HG03103 (cell line): ENCODE results near the gene DIPK1A.

Source experiments
- ATAC-seq: cut with Tn5 transposase; IDR thresholded peaks from one replicate; pipeline ENCODE4 v1.9.1; 2021; ENCODE audit warnings: low read depth; ENCODE audit not compliant: unreplicated experiment

The DIPK1A gene

DNA sequence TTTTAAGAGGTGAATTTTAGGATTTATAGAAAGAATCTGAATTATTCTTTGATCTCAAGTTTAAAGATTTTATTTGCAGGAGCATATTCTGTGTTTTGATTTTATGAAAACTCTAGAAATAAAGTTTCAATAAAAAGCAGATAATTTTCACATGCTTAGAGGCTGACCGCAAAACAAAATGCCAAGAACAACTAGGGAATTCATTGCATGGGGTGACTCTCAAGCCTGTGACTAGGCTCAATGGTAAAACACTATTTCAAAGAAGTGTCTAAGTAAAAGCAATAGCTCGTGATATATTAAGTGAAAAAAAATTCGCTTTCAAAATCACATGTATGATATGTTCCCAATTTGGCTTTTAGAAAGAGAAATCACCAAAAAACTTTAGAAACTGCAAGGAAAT, 79.9 kb downstream of the DIPK1A start:
- no peak for ATAC-seq

DNA sequence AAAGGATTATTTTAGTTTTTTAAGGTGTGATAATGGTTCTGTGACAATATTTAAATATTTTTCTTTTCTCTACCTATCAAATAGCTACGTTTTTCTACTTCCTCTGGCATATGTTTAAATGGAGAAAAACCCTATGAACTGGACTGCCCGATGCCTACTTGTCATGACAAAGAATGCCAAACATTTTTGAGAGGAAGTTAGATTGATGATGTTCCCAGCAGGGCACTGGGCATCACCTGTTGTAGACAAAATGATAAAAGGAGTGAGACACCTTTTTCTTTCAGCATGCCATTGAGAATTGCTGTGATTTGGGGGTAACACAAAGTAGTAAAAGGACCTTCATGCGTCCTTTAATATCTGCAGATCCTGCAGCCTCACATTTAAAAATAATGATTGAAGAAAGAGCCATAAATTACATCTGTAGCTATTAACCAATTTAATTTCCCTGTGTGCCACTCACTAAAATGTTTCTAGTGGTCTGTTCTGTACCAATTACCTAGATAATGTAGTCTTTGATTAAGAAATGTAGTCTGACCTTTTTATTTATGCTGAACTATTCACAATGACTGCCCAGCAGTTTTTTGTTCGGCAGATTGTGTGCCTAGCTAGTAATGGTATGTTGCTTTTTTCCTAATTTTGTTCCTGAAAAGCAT, 81.8 kb downstream of the DIPK1A start:
- ATAC-seq = no peak

DNA sequence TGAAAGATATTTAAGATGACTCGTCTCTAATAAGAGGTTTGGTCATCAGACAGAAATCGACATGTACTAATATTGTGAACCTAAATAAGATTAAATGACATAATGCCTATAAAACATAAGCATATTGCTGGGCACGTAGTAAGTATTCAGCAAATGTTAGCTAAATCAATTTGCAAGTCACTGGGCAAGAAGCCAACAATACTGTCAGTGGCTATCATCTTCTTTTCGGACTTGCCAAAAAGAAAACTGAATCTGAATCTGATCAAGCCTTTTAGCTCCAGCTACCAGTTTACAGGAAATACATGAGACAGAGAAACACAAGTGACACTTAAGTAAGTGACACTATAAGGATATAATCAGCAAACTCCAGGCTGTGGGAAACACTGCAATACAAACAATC, 83.5 kb downstream of the DIPK1A start:
- no peak for ATAC-seq

DNA sequence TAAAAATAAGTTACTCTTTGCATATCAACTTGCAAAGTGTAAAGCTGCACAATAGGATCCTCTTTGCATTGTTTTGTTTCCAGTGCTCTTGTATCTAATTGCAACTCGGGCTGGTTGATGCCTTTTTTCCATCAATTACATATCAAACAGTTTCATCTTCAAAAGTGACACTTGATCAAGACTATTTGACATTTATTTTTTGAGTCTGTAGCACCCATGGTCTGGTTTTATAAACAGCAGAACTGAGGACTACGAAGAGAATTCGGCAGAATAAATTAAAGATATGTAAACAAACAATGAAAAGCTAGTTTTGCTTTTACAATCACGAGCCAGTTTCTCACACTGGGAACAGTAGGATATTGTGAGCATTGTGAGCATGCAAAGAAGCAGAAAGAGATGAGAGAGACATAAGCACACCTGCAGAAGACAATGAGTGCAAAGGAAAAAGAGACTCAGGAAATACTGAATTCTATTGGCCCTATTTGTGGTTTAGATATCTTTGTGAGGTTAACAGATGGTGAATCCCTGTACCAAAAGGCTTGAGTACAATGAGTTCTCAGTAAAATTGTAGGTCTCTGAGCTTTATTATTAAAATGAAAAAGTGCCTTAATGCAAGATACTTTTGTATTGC, 84.1 kb downstream of the DIPK1A start:
- ATAC-seq = no peak

DNA sequence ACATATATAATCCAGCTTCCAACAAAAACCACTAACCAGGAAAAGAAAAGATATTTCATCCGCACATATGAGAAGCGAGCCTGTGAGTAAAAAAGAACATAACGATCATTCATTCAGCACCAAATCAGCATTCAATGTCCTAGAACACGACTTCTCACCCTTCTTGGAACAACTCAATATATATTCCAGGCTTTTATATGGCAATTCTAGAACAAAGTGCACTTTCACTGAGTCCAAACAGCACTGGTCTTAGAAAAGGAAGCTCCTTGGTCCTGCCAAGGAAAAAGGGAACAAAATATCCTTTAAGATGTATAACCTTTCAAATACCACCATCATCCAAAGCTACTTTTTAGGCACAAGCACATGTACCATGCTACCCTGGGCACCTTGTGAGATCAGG, 84.9 kb downstream of the DIPK1A start:
- ATAC-seq = no peak

DNA sequence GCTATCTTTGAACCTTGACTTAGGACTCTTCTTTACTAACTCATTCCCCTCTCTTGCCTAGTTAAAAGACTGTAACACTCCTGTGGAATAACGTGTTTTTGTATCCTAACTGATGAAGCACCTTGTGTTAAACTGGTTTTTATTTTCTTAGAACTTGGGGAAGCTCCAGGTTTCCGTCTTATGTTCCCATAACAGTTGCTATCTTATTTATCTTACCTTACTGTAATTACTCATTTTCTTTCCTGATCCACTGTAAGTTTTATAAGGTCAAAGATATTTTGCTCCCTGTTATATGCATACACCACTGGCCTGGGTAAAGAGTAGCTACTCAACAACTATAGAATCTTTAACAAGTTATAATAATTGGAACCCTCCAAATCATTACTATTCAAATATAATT, 86.3 kb downstream of the DIPK1A start:
- no peak for ATAC-seq

DNA sequence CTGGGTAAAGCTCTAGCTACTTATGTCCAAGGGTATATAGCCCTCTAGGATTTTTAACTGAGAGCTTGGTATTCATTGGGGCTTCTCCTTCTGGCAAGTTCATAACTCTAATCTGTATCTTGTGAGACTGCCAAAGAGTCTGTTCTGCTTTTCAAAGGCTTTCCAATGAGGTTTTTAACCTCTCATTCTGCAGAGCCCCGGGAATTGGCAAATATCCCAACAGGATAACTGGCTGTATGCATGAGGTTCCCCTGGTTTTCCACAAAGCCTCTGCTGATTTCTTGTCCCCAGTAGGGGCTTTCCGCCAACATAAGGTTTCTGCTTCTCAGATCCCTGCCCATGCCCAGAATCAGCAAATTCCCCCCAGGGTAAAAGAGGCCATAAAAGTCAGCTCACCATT, 88.5 kb downstream of the DIPK1A start:
- ATAC-seq = no peak

DNA sequence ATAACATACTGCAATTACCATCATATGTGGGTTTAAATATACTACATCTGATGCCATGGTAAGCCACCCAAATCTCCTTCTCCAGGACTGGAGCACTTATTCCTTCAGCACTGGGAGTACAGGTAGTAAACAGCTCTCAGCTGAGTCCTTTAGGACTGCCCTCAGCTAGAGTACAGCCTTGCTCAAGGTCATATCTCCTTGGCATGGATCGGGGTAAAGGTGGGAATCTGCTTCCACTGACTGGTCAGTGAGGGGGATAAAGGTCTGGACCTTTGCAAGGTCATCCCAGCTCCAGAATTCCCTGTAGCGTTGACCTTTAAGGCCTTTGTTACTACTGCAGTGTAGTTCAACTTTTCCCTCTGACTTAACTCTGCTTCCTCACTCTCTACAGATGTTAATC, 90.7 kb downstream of the DIPK1A start:
- no peak for ATAC-seq

DNA sequence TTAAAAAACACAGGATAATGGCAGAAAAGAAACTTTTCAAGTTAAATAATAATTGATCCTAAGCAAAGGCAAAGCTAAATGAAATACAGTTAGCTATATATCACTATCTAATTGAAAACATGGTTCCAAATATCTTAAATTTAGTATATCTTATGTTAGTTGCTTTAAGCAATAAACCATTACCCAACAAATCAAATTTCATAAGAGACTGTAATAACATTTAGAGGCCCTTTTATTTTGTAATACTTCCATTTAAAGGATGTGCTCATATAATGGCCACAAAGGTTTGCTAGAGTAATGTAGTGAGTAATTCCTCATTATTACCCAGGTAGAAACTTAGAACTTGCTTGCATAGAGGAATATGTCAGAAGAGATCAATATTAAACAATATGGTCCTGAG, 97.1 kb downstream of the DIPK1A start:
- no peak for ATAC-seq

DNA sequence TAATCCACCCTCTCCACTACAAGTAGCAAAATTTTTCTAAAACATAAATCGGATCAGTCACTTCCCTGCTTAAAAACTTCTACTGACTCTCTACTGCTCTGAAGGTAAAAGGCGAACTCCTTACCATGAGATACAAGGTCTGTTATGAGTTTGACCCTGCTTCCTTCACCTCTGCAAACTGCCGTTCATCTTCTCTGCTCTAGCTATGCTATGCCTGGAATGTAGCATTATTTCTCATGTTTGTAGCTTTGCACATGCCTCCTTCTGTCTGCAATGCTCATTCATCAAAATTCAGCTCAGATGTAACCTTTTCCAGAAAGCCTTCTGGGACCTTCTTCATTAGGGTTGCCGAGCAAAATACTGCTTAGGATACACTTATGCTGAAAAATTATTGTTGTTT, 98.7 kb downstream of the DIPK1A start:
- no peak for ATAC-seq

DNA sequence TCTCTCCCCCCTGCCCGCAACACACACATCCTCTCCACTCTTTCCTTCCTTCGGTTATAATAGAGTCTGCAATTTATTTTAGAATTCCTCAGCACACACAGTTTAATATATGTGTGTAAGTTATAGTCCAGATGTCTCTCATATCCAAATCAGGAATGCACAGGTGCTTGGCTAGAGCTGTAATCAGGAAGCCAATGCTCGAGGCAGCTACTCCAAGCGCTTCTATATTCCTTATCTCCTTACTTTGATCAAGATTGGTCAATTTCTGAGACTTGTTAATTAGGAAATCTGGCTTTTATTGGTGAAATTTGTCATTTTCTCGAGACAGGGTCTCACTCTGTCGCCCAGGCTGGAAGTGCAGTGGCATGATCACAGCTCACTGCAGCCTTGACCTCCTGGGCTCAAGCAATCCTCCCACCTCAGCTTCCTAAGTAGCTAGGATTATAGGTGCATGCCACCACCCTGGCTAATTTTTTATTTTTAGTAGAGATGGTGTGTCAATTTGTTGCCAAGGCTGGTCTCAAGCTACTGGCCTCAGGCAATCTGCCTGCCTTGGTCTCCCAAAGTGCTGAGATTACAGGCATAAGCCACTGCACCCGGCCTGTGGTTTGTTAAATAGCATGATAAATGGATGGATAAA, 101.7 kb downstream of the DIPK1A start:
- no peak for ATAC-seq

DNA sequence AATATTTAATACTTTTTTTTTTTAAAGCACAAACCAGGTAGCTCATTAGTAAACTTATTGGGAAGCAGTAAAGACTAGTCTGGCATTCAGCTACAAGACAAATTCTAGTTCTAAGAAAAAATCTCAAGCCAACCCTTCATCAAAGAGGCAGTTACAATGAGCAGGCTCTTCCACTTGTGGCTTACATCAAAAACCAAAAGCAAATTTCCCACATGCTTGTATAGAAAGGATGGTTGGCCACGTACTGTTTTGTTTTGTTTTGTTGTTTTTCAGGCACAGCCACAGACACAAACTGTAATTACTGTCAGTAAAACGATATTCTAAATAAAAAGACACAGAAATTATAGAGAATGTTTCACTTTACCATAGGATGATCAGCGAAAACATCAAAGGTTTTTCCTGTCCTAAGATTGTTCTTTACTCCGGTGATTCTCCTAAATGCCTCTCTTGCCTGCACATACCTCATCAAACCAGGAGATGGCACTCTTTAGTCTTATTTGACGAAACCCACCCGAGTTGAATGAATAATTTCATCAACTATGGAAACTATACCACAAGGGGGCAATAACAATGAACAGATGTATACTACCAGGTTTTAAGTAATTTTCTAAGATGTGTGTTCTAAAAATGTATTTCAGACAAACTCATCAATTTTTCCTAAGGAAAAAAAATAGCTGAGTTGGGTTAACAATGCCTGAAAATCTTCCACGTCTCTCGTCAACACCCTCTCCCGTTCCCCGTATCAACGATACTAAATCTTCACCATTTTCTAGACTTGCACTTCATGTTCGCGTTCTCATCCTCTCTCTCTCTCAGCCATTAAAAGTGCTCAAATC, 102.5 kb downstream of the DIPK1A start:
- no peak for ATAC-seq

DNA sequence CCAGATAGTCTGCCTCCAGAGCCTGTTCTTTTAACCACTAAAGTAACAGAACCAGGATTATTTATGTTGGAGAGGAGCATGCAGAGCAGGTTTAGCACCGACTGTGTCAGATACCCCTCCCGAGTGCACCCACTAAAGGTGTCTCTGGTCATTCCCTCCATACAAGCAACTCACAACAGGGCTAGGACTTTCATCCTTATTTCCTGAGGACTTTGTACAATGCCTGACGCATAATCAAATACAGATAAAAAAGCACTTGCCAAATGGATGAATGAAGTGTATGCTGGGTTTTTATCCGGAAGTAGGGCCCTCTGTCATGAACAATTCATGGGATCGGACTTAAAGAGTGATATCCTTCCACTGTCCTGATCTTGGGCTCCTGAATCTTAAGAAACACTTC, 103.4 kb downstream of the DIPK1A start:
- no peak for ATAC-seq

DNA sequence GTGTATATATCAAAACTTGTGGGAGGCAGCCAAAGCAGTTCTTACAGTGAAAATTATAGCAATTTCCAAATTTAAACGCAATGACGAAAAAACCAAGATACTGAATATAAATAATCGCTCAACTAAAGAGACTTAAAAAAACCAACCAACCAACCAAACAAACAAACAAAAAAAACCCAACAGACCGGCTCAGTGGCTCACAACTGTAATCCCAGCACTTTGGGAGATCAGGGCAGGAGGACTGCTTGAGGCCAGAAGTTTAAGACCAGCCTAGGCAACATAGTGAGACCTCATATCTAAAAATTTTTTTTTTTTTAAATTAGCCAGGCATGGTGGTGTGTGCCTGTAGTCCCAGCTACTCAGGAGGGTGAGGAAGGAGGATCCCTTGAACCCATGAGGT, 106.0 kb downstream of the DIPK1A start:
- no peak for ATAC-seq

DNA sequence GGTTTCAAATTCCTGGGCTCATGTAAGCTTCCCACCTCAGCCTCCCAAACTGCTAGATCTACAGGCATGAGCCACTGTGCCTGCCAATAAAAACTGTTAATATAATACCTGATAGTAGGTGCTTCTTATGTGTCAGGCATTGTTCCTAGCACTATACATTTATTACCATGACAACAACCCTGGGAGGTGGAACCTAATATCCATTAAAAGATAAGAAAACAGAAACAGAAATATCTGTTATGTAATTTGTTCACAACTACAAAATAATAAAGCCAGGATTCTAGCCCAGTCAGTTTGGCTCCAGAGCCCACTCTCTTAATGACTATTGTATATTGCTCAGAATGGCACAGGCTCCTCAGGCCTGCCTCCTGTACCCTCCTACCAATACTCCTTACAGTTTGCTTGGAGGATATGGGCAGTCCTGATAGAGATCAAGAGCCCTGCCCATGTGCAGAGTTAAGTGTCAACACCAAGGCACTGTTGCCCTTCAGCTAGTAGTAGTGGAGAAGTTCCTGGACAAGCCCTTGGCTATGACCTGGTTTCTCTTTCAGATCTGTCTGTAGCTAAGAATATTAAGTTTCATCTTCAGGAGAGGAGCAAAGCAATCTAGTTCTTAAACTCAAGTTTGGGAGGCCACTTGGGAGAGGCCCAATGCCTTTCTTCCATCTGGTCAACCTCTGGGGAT, 107.0 kb downstream of the DIPK1A start:
- ATAC-seq = no peak

DNA sequence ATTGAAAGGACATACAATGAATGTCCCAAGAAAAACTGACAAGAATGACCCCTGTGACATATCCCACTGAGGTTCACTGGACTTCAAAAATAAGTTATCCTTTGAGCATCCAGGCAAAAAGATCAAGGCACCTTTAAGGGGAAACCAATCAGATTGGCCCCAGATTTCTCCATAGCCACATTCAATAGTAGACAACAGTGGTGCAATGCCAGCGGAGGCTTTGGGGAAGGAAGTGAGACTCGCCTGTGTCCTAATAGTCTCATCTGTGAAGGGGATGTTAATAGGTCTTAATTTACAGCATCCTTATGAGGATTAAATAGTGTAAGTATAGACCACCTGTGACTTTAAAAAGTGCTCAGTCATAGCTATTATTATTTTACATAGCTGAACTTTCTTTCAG, 108.0 kb downstream of the DIPK1A start:
- no peak for ATAC-seq

DNA sequence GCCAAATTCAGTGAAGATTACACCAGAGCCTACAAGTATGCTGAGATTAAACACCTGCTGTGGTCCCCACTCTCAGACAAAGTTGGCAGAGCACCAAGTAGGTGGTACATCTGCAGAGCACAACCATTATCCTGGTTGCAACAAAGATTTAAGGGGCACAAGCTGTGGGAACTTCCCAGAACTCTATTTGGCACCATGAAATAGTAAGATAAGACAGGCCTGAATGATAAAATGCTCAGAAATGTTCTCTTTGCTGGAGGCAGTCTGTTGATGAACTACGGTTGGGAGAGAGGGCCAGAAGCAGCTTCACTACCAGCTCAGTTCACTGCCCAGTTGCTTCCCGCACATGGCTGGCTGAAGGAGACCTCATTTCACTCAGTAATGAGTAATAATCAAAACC, 109.5 kb downstream of the DIPK1A start:
- ATAC-seq = no peak

DNA sequence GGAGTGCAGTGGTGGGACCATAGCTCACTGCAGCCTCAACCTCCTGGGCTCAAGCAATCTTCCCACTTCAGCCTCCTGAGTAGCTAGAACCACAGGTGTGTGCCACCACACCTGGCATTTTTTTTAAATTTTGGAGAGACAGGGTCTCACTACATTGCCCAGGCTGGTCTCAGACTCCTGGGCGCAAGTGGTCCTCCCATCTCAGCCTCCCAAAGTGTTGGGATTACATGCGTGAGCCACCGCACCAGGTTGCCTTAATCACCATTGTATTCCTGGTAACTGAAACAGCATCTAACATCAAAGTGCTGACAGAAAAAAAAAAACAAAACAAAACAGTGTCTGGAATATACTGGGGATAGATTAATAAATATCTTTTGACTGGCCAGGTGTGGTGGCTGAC, 111.2 kb downstream of the DIPK1A start:
- ATAC-seq = no peak

DNA sequence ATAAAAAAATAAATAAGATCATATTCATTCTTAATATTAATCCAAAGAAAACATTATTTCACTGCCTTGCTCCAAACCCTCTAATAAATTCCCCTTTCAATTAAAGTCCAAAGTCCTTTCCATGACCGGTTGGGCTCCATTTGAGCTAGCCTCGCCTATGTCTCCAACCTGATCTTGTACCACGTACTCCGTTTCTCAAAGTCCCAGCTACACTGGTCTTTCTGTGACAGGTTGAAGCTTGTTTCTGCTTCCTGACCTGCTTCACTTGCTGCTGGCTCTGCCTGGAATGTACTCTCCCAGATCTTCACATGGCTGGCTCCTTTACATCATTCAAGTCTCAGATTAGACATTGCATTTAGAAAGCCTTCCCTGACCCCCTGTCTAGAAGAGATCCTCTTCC, 113.1 kb downstream of the DIPK1A start:
- ATAC-seq = no peak

DNA sequence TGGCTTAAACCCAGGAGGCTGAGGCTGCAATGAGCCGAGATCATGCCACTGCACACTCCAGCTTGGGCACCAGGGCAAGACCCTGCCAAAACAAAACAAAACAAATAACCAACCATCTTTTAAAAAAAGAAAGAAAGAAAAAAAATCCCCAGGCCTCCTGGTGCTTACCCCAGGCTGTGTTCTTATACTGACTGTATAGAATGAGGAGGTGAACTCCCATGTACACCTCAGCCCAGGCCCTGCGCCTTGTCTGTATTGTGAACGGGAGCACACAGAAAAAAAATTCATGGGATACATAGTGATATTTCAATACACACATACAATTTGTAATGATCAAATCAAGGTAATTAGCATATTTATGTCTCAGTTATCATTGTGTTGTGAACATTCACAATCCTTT, 115.4 kb downstream of the DIPK1A start:
- no peak for ATAC-seq

DNA sequence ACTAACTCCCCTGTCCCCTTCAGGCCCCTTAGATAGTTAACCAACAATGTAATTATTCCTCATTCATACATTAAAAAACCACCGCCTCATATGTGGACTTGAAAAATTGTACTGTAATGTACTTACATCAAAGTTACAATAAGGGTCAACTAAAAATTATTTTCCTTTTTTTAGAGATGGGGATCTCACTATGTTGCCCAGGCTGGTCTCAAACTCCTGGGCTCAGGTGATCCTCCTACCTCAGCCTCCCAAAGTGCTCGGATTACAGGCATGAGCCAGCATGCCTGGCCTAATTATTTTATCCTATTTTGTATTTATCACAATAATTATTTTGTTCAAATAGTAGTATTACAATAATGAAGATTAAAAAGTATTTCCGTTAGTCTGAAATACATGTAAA, 116.8 kb downstream of the DIPK1A start:
- no peak for ATAC-seq
